ENCODE data around the gene WNT3A.

Gene WNT3A

GRCh38 chr1:228004856-228005462 lies 1.8 kb upstream of the WNT3A start:
- no peak for TF ChIP-seq POLR2A (IDR thresholded peaks at IDR 0.05; ENCODE audit: low read depth, low read length)
- DNase-seq (ENCODE audit: insufficient read length, low spot score): no peak
- FAIRE-seq: no peak

GRCh38 chr1:228005511-228006033 lies 1.2 kb upstream of the WNT3A start:
- DNase-seq (ENCODE audit: insufficient read length, low spot score) (no peak), FAIRE-seq (no peak)
- TF ChIP-seq POLR2A (IDR thresholded peaks at IDR 0.05; ENCODE audit: low read depth, low read length): no peak

GRCh38 chr1:228006034-228006785 lies 588 bp upstream of the WNT3A start:
- TF ChIP-seq POLR2A (IDR thresholded peaks at IDR 0.05; ENCODE audit: low read depth, low read length): no peak
- DNase-seq (ENCODE audit: insufficient read length, low spot score): no peak
- no peak for FAIRE-seq

- TF ChIP-seq POLR2A (IDR thresholded peaks at IDR 0.05; ENCODE audit: low read depth, low read length): no peak
- DNase-seq (ENCODE audit: insufficient read length, low spot score): no peak
- FAIRE-seq: no peak
Observed at GRCh38 chr1:228007049-228007800, 427 bp downstream of the WNT3A start.

- DNase-seq (ENCODE audit: insufficient read length, low spot score) (no peak), FAIRE-seq (no peak)
- no peak for TF ChIP-seq POLR2A (IDR thresholded peaks at IDR 0.05; ENCODE audit: low read depth, low read length)
Observed at GRCh38 chr1:228007801-228008341, 1.1 kb downstream of the WNT3A start.

- no peak for TF ChIP-seq POLR2A (IDR thresholded peaks at IDR 0.05; ENCODE audit: low read depth, low read length)
- DNase-seq (ENCODE audit: insufficient read length, low spot score): no peak
- FAIRE-seq: no peak
Observed at GRCh38 chr1:228008391-228009115, 1.8 kb downstream of the WNT3A start.

- TF ChIP-seq POLR2A (IDR thresholded peaks at IDR 0.05; ENCODE audit: low read depth, low read length): no peak
- no peak for FAIRE-seq
- no peak for DNase-seq (ENCODE audit: insufficient read length, low spot score)
Observed at GRCh38 chr1:228009116-228009827, 2.5 kb downstream of the WNT3A start.

- DNase-seq (ENCODE audit: insufficient read length, low spot score) (no peak), FAIRE-seq (no peak)
Observed at GRCh38 chr1:228009828-228010775, 3.3 kb downstream of the WNT3A start.

GRCh38 chr1:228010921-228011320 lies 4.1 kb downstream of the WNT3A start:
- no peak for DNase-seq (ENCODE audit: insufficient read length, low spot score)
- TF ChIP-seq POLR2A (IDR thresholded peaks at IDR 0.05; ENCODE audit: low read depth, low read length): no peak
- no peak for FAIRE-seq

More at GRCh38 chr1:228009828-228010775, 3.3 kb downstream of the WNT3A start:
- TF ChIP-seq POLR2A (IDR thresholded peaks at IDR 0.05; ENCODE audit: low read depth, low read length): no peak

GRCh38 chr1:228011721-228012311 lies 5.0 kb downstream of the WNT3A start:
- DNase-seq (ENCODE audit: insufficient read length, low spot score) (no peak), FAIRE-seq (no peak)
- no peak for TF ChIP-seq POLR2A (IDR thresholded peaks at IDR 0.05; ENCODE audit: low read depth, low read length)

- no peak for FAIRE-seq
- TF ChIP-seq POLR2A (IDR thresholded peaks at IDR 0.05; ENCODE audit: low read depth, low read length): no peak
- no peak for DNase-seq (ENCODE audit: insufficient read length, low spot score)
Observed at GRCh38 chr1:228012555-228012954, 5.8 kb downstream of the WNT3A start.
